Stimulated activated naive CD4-positive, alpha-beta T cell (primary cell): Measurements from ENCODE around the gene BRAT1.
"Not testable (repeated sequence)": the region's sequence is repeated elsewhere in the genome, so short reads cannot be mapped to it uniquely, and the experiment has no call there.

Experiments
- DNase-seq, 6 experiments: peaks; one replicate each; lab custom pipeline; 2025; lab: John Stamatoyannopoulos, UW

Gene BRAT1

GRCh38 chr7:2583798-2584580 lies 28.7 kb upstream of the BRAT1 start:
- DNase-seq, result no peak

GRCh38 chr7:2582006-2582735 lies 26.8 kb upstream of the BRAT1 start:
- DNase-seq, result no peak

DNA sequence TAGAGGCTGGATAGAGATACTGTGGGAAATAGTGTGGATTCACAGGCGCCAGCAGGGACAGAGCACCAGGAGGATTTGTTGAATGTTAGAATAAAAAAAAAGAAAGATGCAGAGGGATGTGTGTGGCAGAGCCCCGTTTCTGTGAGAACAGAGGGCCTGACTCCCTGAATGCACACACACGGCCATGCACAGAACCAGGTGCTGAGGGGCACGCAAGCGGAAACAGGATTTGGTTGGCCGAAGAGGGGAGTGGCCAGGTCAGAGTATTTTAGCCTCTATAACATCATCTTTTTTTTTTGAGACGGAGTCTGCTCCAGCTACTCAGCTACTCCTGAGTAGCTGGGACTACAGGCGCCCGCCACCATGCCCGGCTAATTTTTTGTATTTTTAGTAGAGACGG lies 25.3 kb upstream of the BRAT1 start:
- no peak for DNase-seq

DNA sequence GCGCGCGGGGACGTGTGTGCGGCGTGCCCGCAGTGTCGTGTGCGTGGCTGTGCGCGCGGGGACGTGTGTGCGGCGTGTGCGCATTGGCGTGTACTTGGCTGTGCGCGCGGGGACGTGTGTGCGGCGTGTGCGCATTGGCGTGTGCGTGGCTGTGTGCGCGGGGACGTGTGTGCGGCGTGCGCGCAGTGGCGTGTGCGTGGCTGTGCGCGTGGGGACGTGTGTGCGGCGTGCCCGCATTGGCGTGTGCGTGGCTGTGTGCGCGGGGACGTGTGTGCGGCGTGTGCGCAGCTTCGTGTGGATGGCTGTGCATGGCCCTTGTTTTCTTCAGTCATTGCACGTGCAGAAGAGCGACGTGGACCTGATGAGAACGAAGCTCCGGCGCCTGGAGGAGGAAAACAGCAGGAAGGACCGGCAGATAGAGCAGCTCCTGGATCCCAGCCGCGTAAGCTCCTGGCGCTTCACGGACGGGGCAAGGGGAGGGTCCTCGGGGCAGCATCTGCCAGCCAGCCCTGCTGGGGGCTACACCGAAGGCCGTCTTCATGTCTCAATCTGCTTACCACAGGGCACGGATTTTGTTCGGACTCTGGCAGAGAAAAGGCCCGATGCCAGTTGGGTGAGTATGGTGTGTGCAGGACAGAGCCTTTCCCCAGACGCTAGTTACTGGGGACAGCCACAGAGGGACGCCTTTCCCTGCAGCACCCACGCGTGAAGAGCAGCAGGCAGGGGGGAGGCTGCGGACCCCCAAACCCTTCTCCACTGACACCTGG lies 22.8 kb upstream of the BRAT1 start:
- no peak for DNase-seq

DNA sequence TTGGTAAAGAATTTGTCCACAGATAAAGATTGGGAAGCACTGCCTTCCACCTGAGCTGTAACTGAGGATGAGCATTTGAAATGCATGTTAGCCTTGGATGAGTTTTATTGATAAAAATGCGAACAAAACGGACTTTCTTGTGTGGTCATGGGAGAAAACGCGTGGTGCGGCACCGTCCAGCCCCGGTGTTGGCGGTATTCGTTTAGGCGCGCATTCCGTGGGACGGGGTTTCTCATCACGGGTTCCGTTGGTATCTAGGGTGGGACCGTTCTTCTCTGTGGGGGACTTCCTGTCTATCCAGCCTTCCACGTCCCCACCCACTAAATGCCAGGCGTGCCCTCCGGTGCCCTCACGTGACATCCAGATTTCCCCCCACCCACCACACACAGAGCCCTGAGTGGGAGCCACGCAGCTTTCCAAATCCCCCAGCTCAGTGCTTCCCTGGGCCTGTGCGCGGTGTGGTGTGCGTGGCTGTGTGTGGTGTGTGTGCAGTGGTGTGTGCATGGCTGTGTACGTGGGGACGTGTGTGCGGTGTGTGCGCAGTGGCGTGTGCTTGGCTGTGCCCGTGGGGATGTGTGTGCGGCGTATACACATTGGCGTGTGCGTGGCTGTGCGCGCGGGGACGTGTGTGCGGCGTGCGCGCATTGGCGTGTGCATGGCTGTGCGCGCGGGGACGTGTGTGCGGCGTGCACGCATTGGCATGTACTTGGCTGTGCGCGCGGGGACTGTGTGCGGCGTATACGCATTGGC lies 21.6 kb upstream of the BRAT1 start:
- DNase-seq, result no peak

DNA sequence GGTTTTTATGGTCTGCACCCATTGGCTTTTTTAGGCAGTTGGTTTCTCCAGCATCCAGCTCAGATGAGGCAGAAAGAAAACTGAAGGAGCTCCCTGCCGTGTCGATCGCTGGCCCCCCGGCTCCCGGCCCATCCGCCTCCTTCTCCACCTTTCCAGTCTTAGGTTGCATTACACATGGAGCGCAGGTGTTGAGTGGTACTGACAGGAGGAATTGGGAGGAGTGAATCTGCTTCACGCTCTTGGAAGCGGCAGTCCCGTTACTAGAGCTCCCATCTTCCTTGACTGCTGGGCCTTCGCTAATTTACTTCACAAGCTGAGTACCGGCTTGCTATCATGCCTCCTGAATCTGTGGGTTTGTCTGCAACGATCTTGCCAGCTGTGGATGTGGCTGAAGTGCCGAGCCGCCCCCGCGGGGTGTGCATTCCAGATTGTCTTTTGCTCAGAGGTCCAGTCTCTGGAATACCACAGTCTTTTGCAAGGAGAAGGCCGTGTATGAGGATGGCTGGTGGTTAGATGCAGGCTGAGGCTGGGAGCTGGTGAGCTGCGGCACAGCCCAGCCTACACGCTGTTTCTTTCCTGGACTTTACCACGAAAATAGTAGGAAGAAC lies 20.5 kb upstream of the BRAT1 start:
- no peak for DNase-seq

GRCh38 chr7:2575046-2575732 lies 19.9 kb upstream of the BRAT1 start:
- DNase-seq, result no peak

- DNase-seq, result no peak
Observed at GRCh38 chr7:2573761-2574160, 18.4 kb upstream of the BRAT1 start.

DNA sequence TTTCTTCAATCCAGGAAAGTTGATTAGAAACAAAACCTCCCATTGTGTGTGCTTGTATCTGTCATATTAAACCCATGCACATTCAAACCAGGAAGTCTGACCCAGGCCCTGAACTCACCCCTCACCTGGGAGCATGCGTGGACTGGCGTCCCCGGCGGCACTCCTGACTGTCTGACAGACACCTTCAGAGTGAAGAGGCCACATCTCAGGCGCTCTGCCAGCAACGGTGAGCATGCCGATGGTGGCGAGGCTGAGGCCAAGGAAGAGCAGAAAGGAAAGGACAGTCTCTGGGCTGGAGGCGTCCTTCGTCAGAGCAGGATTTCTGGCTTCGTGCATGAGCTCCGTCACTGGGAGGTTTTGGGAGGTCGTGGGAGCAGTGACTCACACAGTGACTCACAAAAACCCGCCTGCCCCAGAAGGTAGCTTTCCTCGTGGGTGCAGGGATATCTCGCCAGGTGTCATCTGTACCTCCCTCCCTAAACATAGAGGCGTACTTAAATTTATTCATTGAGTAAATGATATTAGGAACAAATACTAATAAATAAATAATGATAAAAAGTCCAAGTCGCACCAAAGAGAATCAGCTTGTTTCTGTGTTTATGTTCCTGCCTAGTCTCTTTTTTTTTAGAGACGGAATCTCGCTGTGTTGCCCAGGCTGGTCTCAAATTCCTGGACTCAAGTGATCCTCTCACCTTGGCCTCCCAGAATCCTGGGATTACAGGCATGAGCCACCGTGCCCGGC lies 16.9 kb upstream of the BRAT1 start:
- DNase-seq, result no peak

GRCh38 chr7:2571409-2571808 lies 16.1 kb upstream of the BRAT1 start:
- DNase-seq, result no peak

DNA sequence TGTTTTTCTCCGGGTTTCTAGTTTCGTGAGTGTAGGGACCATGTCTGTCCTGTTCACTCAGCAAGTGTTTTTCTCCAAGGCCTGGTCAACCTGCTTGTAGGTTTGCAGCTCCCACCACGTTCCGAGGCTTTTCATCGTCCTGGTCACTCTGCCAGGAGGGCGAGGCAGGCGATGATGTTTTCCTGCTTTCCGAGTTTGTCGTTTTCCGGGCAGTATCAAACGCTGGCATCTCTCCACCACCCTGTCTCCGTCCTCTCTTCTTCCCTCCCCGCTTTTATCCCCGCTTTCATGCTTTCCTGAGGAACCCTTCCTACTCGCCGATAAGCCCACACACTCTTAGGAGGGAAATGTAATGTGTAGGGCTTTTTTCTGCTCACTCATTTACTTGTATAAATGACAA lies 14.7 kb upstream of the BRAT1 start:
- DNase-seq, result no peak

DNA sequence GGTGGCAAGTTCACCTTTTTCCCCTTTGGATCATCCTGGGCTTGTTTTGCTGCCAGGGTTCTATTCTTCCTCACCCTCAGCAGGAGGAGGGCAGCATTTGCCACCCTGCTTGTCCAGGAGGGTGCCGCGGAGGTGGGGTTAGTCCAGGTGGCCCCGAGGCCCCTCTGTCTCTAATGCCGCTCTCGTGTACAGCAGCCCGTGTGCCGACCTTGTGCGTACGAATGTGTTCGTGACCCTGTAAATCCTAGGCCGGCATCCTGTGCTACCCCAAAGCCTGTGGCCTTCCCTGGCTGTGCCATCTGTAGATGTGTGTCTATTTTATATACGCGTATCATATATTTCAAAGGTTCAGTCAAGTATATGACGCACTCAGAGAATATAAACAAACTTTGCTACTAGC lies 14.1 kb upstream of the BRAT1 start:
- no peak for DNase-seq

DNA sequence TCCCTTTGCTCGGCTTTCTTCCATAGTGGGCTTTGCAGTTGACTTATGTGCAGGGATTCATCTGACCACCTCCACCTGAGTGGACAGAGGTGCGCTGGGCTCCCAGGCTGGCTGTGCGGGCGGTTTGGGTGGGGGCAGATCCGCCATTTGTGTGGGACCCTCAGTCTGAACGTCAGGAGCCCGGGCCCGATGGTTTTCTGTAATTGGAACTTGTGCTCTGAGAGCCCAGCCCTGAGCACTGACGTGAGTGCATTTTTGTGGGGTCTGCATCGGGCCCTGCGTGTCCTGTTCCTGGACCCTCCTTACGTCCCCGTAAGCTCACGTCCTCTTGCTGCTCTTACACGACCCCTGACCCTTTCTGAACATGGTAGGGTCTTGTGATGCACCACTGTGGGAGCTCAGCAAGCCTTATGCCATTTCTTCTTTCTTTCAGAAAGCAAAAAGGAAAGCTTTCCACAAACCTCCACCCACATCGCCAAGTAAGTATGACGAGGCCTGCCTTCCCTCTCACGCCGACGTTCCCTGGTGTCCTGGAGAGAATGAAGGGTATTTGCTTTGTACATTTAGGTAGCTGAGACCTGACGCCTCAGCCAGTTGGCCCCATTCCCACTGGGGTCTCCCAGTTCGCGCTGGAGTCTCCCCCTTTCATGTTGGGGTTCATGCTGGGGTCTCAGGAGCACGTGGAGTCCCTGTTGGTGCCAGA lies 13.3 kb upstream of the BRAT1 start:
- no peak for DNase-seq

GRCh38 chr7:2567679-2568278 lies 12.5 kb upstream of the BRAT1 start:
- peak in 1 of 6 experiments; percentile 7 for DNase-seq

DNA sequence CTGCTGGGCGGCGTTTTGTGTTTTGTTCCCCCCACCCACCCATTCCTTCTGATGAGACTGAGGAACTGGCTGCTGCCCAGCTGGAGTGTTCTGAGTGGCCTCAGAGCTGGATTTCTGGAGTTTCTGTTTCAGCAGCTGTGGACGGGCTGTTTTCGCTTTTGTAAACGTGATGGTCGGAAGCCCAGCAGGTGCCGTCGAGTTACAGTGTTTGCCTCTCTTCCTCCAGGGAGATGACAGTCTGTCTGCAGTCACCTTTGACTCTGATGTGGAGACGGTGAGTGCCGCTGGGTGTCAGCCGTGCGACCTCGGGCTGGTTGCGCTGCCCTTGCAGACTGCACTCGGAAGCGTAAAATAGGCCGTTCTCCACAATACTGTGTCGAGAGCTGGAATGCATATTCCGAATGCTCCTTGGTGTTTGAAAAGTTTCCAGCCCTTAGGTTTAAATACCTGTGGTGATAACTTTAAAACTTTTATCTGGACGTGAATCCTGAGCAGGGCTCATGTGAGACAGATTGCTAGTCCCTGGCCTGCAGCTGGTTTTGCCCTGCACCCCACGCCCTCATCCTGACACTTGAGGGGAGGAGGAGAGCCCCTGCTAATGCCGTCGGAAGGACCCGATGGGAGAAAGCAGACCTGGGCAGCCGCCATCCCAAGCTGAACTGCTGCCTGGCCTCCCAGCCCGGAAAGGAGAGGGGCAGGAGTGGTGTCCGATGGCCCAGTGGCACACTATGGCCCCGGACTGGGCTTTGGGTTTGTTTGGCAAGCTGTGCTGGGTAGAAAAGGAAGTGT lies 11.8 kb upstream of the BRAT1 start:
- DNase-seq, result no peak

GRCh38 chr7:2566348-2566889 lies 11.1 kb upstream of the BRAT1 start:
- no peak for DNase-seq

DNA sequence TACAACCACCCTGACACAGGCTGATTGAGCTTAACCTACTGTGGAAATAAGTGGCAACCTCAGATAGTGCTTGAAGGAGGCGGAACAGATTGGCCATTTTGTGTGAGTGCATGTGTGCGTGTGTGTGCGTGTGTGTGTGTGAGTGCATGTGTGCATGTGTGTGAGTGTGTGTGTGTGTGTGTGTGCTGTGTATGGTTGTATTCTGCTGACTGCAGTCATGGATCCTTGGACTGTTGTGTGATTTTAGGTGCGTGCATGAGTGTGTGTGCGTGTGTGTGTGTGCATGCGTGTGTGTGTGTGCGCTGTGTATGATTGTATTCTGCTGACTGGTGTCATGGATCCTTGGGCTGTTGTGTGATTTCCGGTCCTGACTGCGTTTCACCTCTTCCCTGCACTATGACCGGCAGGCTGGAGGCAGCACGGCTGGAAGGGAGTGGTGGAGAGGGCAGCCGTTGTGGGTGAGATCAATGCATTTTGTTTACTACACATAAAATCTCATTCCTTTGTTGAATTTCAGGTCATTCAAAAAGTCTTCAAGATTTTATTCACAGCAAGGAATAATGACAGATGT lies 9.7 kb upstream of the BRAT1 start:
- no peak for DNase-seq

GRCh38 chr7:2563955-2564354 lies 8.6 kb upstream of the BRAT1 start:
- not testable (repeated sequence) for DNase-seq
